ENCODE measurements around the gene SCCPDH. TPM values are rescaled to one million over a fixed set of nuclear protein-coding genes. Genes with fewer than 3 reads are reported as not detected.

SCCPDH gene
- total and polyA plus RNA-seq, 2 of the 13 experiments (the other 11 are each of a cell fraction or from before 2014, with no cell fraction given), result 36.7 to 62.3 TPM

DNA sequence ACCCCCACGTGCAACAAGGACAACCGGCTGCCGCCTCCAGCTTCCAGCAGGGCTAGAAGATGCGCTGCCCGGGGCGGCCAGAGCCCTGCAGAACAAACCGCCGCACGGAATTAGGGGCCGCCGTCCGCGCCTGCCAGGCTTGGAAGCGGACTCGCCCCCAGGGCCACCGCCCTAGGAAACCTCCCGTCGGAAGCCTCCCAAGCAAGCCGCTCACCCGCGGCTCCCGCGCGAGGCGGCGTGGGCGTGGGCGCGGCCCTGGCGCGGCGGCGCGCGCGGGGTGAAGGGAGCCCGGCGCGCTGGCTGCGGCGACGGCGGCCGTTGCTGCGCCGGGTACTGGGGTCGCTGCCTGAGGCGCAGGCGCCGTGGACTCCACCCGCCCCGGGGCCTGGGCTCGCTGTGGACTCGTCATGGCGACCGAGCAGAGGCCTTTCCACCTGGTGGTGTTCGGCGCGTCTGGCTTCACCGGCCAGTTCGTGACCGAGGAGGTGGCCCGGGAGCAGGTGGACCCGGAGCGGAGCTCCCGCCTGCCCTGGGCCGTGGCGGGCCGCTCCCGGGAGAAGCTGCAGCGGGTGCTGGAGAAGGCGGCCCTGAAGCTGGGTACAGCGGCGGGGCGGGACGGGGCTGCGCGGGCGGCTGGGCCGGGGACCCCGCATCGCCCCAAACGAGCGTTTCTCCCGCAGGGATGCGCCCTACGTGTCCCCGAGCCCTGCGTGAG, at the start of gene SCCPDH (continued):
- TF ChIP-seq, protein P1, sequence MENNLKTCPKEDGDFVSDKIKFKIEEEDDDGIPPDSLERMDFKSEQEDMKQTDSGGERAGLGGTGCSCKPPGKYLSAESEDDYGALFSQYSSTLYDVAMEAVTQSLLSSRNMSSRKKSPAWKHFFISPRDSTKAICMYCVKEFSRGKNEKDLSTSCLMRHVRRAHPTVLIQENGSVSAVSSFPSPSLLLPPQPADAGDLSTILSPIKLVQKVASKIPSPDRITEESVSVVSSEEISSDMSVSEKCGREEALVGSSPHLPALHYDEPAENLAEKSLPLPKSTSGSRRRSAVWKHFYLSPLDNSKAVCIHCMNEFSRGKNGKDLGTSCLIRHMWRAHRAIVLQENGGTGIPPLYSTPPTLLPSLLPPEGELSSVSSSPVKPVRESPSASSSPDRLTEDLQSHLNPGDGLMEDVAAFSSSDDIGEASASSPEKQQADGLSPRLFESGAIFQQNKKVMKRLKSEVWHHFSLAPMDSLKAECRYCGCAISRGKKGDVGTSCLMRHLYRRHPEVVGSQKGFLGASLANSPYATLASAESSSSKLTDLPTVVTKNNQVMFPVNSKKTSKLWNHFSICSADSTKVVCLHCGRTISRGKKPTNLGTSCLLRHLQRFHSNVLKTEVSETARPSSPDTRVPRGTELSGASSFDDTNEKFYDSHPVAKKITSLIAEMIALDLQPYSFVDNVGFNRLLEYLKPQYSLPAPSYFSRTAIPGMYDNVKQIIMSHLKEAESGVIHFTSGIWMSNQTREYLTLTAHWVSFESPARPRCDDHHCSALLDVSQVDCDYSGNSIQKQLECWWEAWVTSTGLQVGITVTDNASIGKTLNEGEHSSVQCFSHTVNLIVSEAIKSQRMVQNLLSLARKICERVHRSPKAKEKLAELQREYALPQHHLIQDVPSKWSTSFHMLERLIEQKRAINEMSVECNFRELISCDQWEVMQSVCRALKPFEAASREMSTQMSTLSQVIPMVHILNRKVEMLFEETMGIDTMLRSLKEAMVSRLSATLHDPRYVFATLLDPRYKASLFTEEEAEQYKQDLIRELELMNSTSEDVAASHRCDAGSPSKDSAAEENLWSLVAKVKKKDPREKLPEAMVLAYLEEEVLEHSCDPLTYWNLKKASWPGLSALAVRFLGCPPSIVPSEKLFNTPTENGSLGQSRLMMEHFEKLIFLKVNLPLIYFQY (CRISPR knock-in tag; IDR thresholded peaks at IDR 0.05; ENCODE audit: borderline replicate concordance), result no peak
- TF ChIP-seq ZNF629 (CRISPR knock-in tag; conservative IDR thresholded peaks at IDR 0.05) (peak; percentile 16; the same call in 1 of the 2 replicates), ZNF557 (CRISPR knock-in tag; IDR thresholded peaks at IDR 0.05) (no peak), ZNF33A (CRISPR knock-in tag; IDR thresholded peaks at IDR 0.05; ENCODE audit: borderline replicate concordance) (no peak), CBX1 (IDR thresholded peaks at IDR 0.05; ENCODE audit: low read depth) (no peak), ZZZ3 (CRISPR knock-in tag; IDR thresholded peaks at IDR 0.05; ENCODE audit: borderline replicate concordance) (no peak), HNRNPLL (IDR thresholded peaks at IDR 0.05; ENCODE audit: low read depth, low read length, poor library complexity, severe bottlenecking) (peak; percentile 86), RXRA (CRISPR knock-in tag; IDR thresholded peaks at IDR 0.05) (0 out of 2 replicates have a peak, but pooled peaks have one; percentile 8), MBD4 (IDR thresholded peaks at IDR 0.05; ENCODE audit: borderline replicate concordance, low read length) (no peak), NRL (CRISPR knock-in tag; IDR thresholded peaks at IDR 0.05; ENCODE audit: borderline replicate concordance) (peak; percentile 56; the same call in 1 of the 2 replicates), AHR (CRISPR knock-in tag; IDR thresholded peaks at IDR 0.05) (peak; percentile 30; the same call in 1 of the 2 replicates), ZNF224 (CRISPR knock-in tag; IDR thresholded peaks at IDR 0.05) (0 out of 2 replicates have a peak, but pooled peaks have one; percentile 71), ZNF234 (CRISPR knock-in tag; conservative IDR thresholded peaks at IDR 0.05) (no peak), SRSF9 (IDR thresholded peaks at IDR 0.05; ENCODE audit: borderline replicate concordance, insufficient read depth, low read depth, low read length, poor library complexity, severe bottlenecking) (no peak), ZNF850 (CRISPR knock-in tag; conservative IDR thresholded peaks at IDR 0.05) (no peak), AKAP8 (CRISPR knock-in tag; IDR thresholded peaks at IDR 0.05) (no peak), ZNF333 (CRISPR knock-in tag; IDR thresholded peaks at IDR 0.05; ENCODE audit: borderline replicate concordance) (peak; percentile 92; the same call in 1 of the 2 replicates)
- TF ChIP-seq, protein P2, sequence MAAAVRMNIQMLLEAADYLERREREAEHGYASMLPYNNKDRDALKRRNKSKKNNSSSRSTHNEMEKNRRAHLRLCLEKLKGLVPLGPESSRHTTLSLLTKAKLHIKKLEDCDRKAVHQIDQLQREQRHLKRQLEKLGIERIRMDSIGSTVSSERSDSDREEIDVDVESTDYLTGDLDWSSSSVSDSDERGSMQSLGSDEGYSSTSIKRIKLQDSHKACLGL (CRISPR knock-in tag; IDR thresholded peaks at IDR 0.05), result peak; percentile 83
- TF ChIP-seq, protein P3, sequence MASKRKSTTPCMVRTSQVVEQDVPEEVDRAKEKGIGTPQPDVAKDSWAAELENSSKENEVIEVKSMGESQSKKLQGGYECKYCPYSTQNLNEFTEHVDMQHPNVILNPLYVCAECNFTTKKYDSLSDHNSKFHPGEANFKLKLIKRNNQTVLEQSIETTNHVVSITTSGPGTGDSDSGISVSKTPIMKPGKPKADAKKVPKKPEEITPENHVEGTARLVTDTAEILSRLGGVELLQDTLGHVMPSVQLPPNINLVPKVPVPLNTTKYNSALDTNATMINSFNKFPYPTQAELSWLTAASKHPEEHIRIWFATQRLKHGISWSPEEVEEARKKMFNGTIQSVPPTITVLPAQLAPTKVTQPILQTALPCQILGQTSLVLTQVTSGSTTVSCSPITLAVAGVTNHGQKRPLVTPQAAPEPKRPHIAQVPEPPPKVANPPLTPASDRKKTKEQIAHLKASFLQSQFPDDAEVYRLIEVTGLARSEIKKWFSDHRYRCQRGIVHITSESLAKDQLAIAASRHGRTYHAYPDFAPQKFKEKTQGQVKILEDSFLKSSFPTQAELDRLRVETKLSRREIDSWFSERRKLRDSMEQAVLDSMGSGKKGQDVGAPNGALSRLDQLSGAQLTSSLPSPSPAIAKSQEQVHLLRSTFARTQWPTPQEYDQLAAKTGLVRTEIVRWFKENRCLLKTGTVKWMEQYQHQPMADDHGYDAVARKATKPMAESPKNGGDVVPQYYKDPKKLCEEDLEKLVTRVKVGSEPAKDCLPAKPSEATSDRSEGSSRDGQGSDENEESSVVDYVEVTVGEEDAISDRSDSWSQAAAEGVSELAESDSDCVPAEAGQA (IDR thresholded peaks at IDR 0.05; ENCODE audit: low read depth), result no peak
- TF ChIP-seq, protein P3 (CRISPR knock-in tag; IDR thresholded peaks at IDR 0.05; ENCODE audit: borderline replicate concordance), result no peak; the same call in 1 of the 2 replicates

All from HepG2 (cell line).